ENCODE measurements around the gene SPANXA1. TPM values are rescaled to one million over a fixed set of nuclear protein-coding genes. Genes with fewer than 3 reads are reported as not detected.
"Not testable (repeated sequence)": the region's sequence is repeated elsewhere in the genome, so short reads cannot be mapped to it uniquely, and the experiment has no call there.

SPANXA1 gene, protein sequence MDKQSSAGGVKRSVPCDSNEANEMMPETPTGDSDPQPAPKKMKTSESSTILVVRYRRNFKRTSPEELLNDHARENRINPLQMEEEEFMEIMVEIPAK
- not detected for total RNA-seq
- polyA plus RNA-seq = not detected

- DNase-seq; H3K36me3 Mint-ChIP-seq; H3K27ac Mint-ChIP-seq; H3K27me3 Mint-ChIP-seq; H3K27ac ChIP-seq (ENCODE audit: insufficient read depth, low read length, poor library complexity, severe bottlenecking); ATAC-seq (ENCODE audit: low read depth in 2 of 2); H3K27me3 ChIP-seq (ENCODE audit: control insufficient read depth, insufficient read depth, low read length); H3K4me1 Mint-ChIP-seq; H3K36me3 ChIP-seq (ENCODE audit: control insufficient read depth, insufficient read depth, low read length); H3K9me3 Mint-ChIP-seq; H3K9me3 ChIP-seq (ENCODE audit: control insufficient read depth in 2 of 2, low read length in 2 of 2); H3K4me3 ChIP-seq (ENCODE audit: low read depth, low read length); H3K4me1 ChIP-seq (ENCODE audit: control insufficient read depth, insufficient read depth, low read length, poor library complexity, severe bottlenecking); H3K4me3 Mint-ChIP-seq: not testable (repeated sequence)
Observed at GRCh38 chrX:141584638-141585037, at the start of gene SPANXA1. TSS of gene SPANXA1 (minus strand) at chrX:141584738. CDS start at chrX:141584678, 60 bp downstream.

DNA sequence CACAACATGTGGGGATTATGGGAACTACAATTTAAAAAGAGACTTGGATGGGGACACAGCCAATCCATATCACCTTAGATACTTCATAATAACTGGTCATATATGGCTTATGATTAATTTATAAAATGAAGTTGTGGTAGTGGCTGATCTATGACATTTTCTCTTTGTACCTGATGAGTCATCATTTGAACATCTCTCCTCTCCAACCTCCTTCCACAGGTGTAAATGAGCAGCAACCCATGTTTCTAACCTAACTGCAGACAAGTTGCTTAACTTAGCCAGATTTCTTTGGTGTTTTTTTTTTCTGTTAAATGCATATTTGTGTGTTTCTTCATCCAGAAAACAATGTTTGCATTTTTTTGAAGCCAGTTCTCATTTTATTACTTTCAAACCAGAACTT, 47.6 kb upstream of the SPANXA1 start:
- H3K27me3 ChIP-seq (ENCODE audit: control insufficient read depth, insufficient read depth, low read length) = no peaks in the 10 kb centered on the region
- no peaks in the 10 kb centered on the region for H3K9me3 ChIP-seq (ENCODE audit: control insufficient read depth in 2 of 2, low read length in 2 of 2)
- H3K4me1 ChIP-seq (ENCODE audit: control insufficient read depth, insufficient read depth, low read length, poor library complexity, severe bottlenecking) = no peaks in the 10 kb centered on the region
- H3K36me3 ChIP-seq (ENCODE audit: control insufficient read depth, insufficient read depth, low read length) = no peaks in the 10 kb centered on the region
- H3K4me3 ChIP-seq (ENCODE audit: low read depth, low read length) = no peak overlapping the region
- Mint-ChIP-seq H3K4me1 (no peaks in the 10 kb centered on the region), H3K4me3 (no peak overlapping the region), H3K27ac (no peak overlapping the region), H3K27me3 (no peaks in the 10 kb centered on the region), H3K36me3 (no peaks in the 10 kb centered on the region), H3K9me3 (peaks cover 0 to 6% (median 2%) of the 10 kb centered on the region in 7 donors)
- DNase-seq (no peak), ATAC-seq (ENCODE audit: low read depth in 2 of 2) (no peak)
- no peak overlapping the region for H3K27ac ChIP-seq (ENCODE audit: insufficient read depth, low read length, poor library complexity, severe bottlenecking)

DNA sequence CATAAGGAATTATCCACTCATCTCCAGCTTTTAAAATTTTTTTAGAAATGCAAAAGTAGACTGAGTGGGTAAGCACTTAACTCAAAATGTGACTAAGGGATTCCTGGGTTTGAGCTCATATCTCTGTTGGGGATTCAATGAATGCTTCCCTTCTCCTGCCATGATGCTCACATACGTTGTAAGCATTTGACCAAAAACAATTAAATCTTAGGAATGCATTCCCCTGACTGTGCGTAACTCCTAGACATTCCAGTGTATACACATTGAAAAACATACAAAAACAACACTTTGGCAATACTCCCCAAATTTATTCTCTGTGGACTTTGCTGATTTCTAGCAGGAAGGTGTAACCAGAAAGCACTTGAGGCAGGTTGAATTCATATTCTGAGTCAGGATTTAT, 34.8 kb upstream of the SPANXA1 start:
- H3K27me3 Mint-ChIP-seq = no peaks in the 10 kb centered on the region
- H3K4me3 Mint-ChIP-seq = no peak overlapping the region
- Histone ChIP-seq H3K36me3 (ENCODE audit: control insufficient read depth, insufficient read depth, low read length) (no peaks in the 10 kb centered on the region), H3K9me3 (ENCODE audit: control insufficient read depth in 2 of 2, low read length in 2 of 2) (no peaks in the 10 kb centered on the region), H3K4me3 (ENCODE audit: low read depth, low read length) (no peak overlapping the region), H3K27ac (ENCODE audit: insufficient read depth, low read length, poor library complexity, severe bottlenecking) (no peak overlapping the region), H3K4me1 (ENCODE audit: control insufficient read depth, insufficient read depth, low read length, poor library complexity, severe bottlenecking) (no peaks in the 10 kb centered on the region), H3K27me3 (ENCODE audit: control insufficient read depth, insufficient read depth, low read length) (no peaks in the 10 kb centered on the region)
- no peak for DNase-seq
- peaks cover 0 to 12% (median 6%) of the 10 kb centered on the region in 7 donors for H3K9me3 Mint-ChIP-seq
- H3K4me1 Mint-ChIP-seq = no peaks in the 10 kb centered on the region
- H3K36me3 Mint-ChIP-seq = no peaks in the 10 kb centered on the region
- ATAC-seq (ENCODE audit: low read depth in 2 of 2) = no peak
- H3K27ac Mint-ChIP-seq = no peak overlapping the region

DNA sequence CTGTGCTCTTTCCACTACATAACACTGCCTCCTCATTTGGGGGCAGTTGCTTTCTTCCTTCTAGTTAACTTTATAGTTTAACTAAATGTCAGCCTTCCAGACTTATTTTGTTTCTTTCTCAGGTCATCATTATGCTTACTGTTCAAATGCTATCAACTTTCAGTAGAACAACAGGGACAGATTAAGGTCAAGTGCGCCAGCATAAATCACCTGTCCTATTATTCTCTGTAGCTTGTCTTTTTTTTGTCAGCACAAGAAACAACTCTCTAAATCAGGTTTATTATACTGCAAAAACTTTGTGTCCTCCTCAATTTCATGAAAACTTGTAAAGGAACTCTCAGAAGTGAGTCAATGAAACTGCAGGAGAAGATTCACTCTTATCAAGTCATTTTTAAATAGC, 24.6 kb upstream of the SPANXA1 start:
- H3K4me1 Mint-ChIP-seq = no peaks in the 10 kb centered on the region
- no peaks in the 10 kb centered on the region for H3K4me1 ChIP-seq (ENCODE audit: control insufficient read depth, insufficient read depth, low read length, poor library complexity, severe bottlenecking)
- no peak for DNase-seq
- no peak overlapping the region for H3K4me3 ChIP-seq (ENCODE audit: low read depth, low read length)
- no peak overlapping the region for H3K4me3 Mint-ChIP-seq
- H3K27ac Mint-ChIP-seq = no peak overlapping the region
- no peaks in the 10 kb centered on the region for H3K27me3 ChIP-seq (ENCODE audit: control insufficient read depth, insufficient read depth, low read length)
- H3K36me3 ChIP-seq (ENCODE audit: control insufficient read depth, insufficient read depth, low read length) = no peaks in the 10 kb centered on the region
- no peak overlapping the region for H3K27ac ChIP-seq (ENCODE audit: insufficient read depth, low read length, poor library complexity, severe bottlenecking)
- no peaks in the 10 kb centered on the region for H3K27me3 Mint-ChIP-seq
- H3K9me3 Mint-ChIP-seq = peaks cover 0 to 13% (median 1%) of the 10 kb centered on the region in 7 donors
- ATAC-seq (ENCODE audit: low read depth in 2 of 2) = no peak
- H3K36me3 Mint-ChIP-seq = no peaks in the 10 kb centered on the region
- H3K9me3 ChIP-seq (ENCODE audit: control insufficient read depth in 2 of 2, low read length in 2 of 2) = no peaks in the 10 kb centered on the region

GRCh38 chrX:141589408-141589807, 4.9 kb upstream of the SPANXA1 start, which contains the start of gene SPANXA2:
TSS of gene SPANXA2 (plus strand) at chrX:141589708. CDS start at chrX:141589768, 60 bp downstream.
- not testable (repeated sequence) for H3K36me3 Mint-ChIP-seq; ATAC-seq (ENCODE audit: low read depth in 2 of 2); H3K36me3 ChIP-seq (ENCODE audit: control insufficient read depth, insufficient read depth, low read length); DNase-seq; H3K27ac Mint-ChIP-seq; H3K4me1 Mint-ChIP-seq; H3K27ac ChIP-seq (ENCODE audit: insufficient read depth, low read length, poor library complexity, severe bottlenecking); H3K27me3 Mint-ChIP-seq; H3K4me1 ChIP-seq (ENCODE audit: control insufficient read depth, insufficient read depth, low read length, poor library complexity, severe bottlenecking); H3K27me3 ChIP-seq (ENCODE audit: control insufficient read depth, insufficient read depth, low read length); H3K9me3 Mint-ChIP-seq; H3K9me3 ChIP-seq (ENCODE audit: control insufficient read depth in 2 of 2, low read length in 2 of 2); H3K4me3 Mint-ChIP-seq; H3K4me3 ChIP-seq (ENCODE audit: low read depth, low read length)

DNA sequence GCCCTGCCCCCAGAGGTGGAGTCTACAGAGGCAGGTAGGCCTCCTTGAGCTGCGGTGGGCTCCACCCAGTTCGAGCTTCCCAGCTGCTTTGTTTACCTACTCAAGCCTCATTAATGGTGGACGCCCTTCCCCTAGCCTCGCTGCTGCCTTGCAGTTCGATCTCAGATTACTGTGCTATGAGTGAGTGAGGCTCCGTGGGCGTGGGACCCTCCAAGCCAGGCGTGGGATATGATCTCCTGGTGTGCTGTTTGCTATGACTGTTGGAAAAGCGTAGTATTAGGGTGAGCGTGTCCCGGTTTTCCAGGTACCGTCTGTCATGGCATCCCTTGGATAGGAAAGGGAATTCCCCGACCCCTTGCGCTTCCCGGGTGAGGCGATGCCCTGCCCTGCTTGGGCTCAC, 42.0 kb downstream of the SPANXA1 start:
- not testable (repeated sequence) for H3K4me3 ChIP-seq (ENCODE audit: low read depth, low read length); H3K27ac ChIP-seq (ENCODE audit: insufficient read depth, low read length, poor library complexity, severe bottlenecking); H3K36me3 ChIP-seq (ENCODE audit: control insufficient read depth, insufficient read depth, low read length); H3K27me3 Mint-ChIP-seq; H3K9me3 Mint-ChIP-seq; H3K27me3 ChIP-seq (ENCODE audit: control insufficient read depth, insufficient read depth, low read length); DNase-seq; H3K9me3 ChIP-seq (ENCODE audit: control insufficient read depth in 2 of 2, low read length in 2 of 2); H3K4me1 ChIP-seq (ENCODE audit: control insufficient read depth, insufficient read depth, low read length, poor library complexity, severe bottlenecking); H3K4me1 Mint-ChIP-seq; ATAC-seq (ENCODE audit: low read depth in 2 of 2); H3K4me3 Mint-ChIP-seq; H3K27ac Mint-ChIP-seq; H3K36me3 Mint-ChIP-seq

Other genes starting within 250 kb of the SPANXA1 start
- not detected for gene SPANXA2, start 5.0 kb upstream of the SPANXA1 start, total RNA-seq
- gene SPANXA2, start 5.0 kb upstream of the SPANXA1 start, polyA plus RNA-seq = not detected
- gene SPANXD, start 114.0 kb upstream of the SPANXA1 start, total RNA-seq = not detected
- not detected for gene SPANXD, start 114.0 kb upstream of the SPANXA1 start, polyA plus RNA-seq

All from CD4-positive, CD25-positive, alpha-beta regulatory T cell (primary cell).